CD14-positive monocyte (primary cell): ENCODE measurements around the gene SLU7. TPM values are rescaled to one million over a fixed set of nuclear protein-coding genes. Genes with fewer than 3 reads are reported as not detected.

ENCODE experiments used
- DNase-seq, 3 donors: peaks; one replicate each; pipeline ENCODE4 v3.0.0-alpha.2; 2011 to 2022
- H2AFZ ChIP-seq: 2 replicates; pipeline ENCODE4 v1.6.0; 2012; ENCODE audit warnings: mild to moderate bottlenecking, low read depth, low read length, inconsistent platforms; ENCODE audit not compliant: insufficient read depth, poor library complexity, severe bottlenecking
- H3K27ac ChIP-seq, 2 donors: 1 replicate in 1 of 2; 2 replicates in 1 of 2; pipeline ENCODE4 v1.5.1; 2012 to 2013; ENCODE audit warnings: low read length in 2 of 2, control low read depth in 1 of 2, inconsistent platforms in 1 of 2, low read depth in 1 of 2, mild to moderate bottlenecking in 1 of 2
- H3K27me3 ChIP-seq, 2 donors: one replicate each; pipeline versions ENCODE4 v1.6.0 to v1.6.1; 2011 to 2013; ENCODE audit warnings: low read length in 2 of 2; ENCODE audit not compliant: control insufficient read depth in 2 of 2, insufficient read depth in 2 of 2
- H3K36me3 ChIP-seq, 2 donors: replicated peaks in 1 of 2; 1 replicate in 1 of 2; 2 replicates in 1 of 2; pipeline versions ENCODE4 v1.5.1 to v1.6.1; 2012 to 2013; ENCODE audit warnings: low read length in 2 of 2, control low read depth in 1 of 2, inconsistent platforms in 1 of 2, mild to moderate bottlenecking in 1 of 2; ENCODE audit not compliant: insufficient read depth in 2 of 2, control insufficient read depth in 1 of 2
- H3K4me1 ChIP-seq, 2 donors: 1 replicate in 1 of 2; 2 replicates in 1 of 2; pipeline versions ENCODE4 v1.5.1 to v1.6.1; 2012 to 2013; ENCODE audit warnings: low read length in 2 of 2, control low read depth in 1 of 2, inconsistent platforms in 1 of 2, mild to moderate bottlenecking in 1 of 2, moderate library complexity in 1 of 2; ENCODE audit not compliant: insufficient read depth in 2 of 2, control insufficient read depth in 1 of 2
- H3K4me2 ChIP-seq: replicated peaks from 2 replicates; pipeline ENCODE3; 2012; ENCODE audit warnings: low read length, moderate library complexity, mild to moderate bottlenecking; ENCODE audit not compliant: poor library complexity, severe bottlenecking; ENCODE audit errors: extremely low read depth
- H3K4me3 ChIP-seq, 3 experiments: fragments of 200-600 bp in 1 of 3; sonication (generic) in 1 of 3; replicated peaks in 1 of 3; 1 replicate in 2 of 3; 2 replicates in 1 of 3; pipeline ENCODE4 v1.5.1; 2011 to 2013; ENCODE audit warnings: low read length in 3 of 3, mild to moderate bottlenecking in 3 of 3, control low read depth in 2 of 3, low read depth in 2 of 3, inconsistent platforms in 1 of 3, moderate library complexity in 1 of 3
- H3K79me2 ChIP-seq: 2 replicates; pipeline ENCODE4 v1.6.0; 2012; ENCODE audit warnings: mild to moderate bottlenecking, control low read depth, inconsistent platforms, low read length, moderate library complexity; ENCODE audit not compliant: insufficient read depth
- H3K9ac ChIP-seq: 2 replicates; pipeline ENCODE4 v1.6.0; 2017; ENCODE audit warnings: low read length, mild to moderate bottlenecking; ENCODE audit not compliant: insufficient read depth, poor library complexity, severe bottlenecking
- H3K9me3 ChIP-seq, 2 donors: replicated peaks in 1 of 2; 1 replicate in 1 of 2; 2 replicates in 1 of 2; pipeline versions ENCODE4 v1.5.1 to v1.6.1; 2012 to 2013; ENCODE audit warnings: low read length in 2 of 2, control low read depth in 1 of 2; ENCODE audit not compliant: control insufficient read depth in 1 of 2, insufficient read depth in 1 of 2
- H4K20me1 ChIP-seq: 2 replicates; pipeline ENCODE4 v1.6.0; 2012; ENCODE audit warnings: mild to moderate bottlenecking, low read length, control low read depth, moderate library complexity; ENCODE audit not compliant: insufficient read depth
- H3K27ac Mint-ChIP-seq, 7 donors: one replicate each; pipeline ENCODE4 v1.8.0; 2020; ENCODE audit warnings: mild to moderate bottlenecking in 7 of 7, mixed read lengths in 7 of 7, moderate library complexity in 6 of 7, inconsistent platforms in 2 of 7
- H3K27me3 Mint-ChIP-seq, 3 donors: one replicate each; pipeline ENCODE4 v1.8.0; 2021 to 2022; ENCODE audit warnings: low read depth in 3 of 3, mild to moderate bottlenecking in 3 of 3, mixed read lengths in 3 of 3, moderate library complexity in 3 of 3, inconsistent platforms in 1 of 3
- H3K36me3 Mint-ChIP-seq, 2 donors: one replicate each; pipeline ENCODE4 v1.8.0; 2020; ENCODE audit warnings: mixed read lengths in 2 of 2, inconsistent platforms in 1 of 2, mild to moderate bottlenecking in 1 of 2
- H3K4me1 Mint-ChIP-seq: one replicate; pipeline ENCODE4 v1.8.0; 2020; ENCODE audit warnings: mild to moderate bottlenecking, mixed read lengths
- H3K4me3 Mint-ChIP-seq, 2 donors: one replicate each; pipeline ENCODE4 v1.8.0; 2020; ENCODE audit warnings: mild to moderate bottlenecking in 2 of 2, mixed read lengths in 2 of 2, moderate library complexity in 1 of 2
- H3K9me3 Mint-ChIP-seq, 7 donors: one replicate each; pipeline ENCODE4 v1.8.0; 2020 to 2022; ENCODE audit warnings: mixed read lengths in 7 of 7, mild to moderate bottlenecking in 6 of 7, moderate library complexity in 6 of 7, inconsistent platforms in 2 of 7
- CTCF ChIP-seq: fragments of 200-600 bp; IDR thresholded peaks from one replicate; pipeline ENCODE4 v1.8.0; 2022; ENCODE audit warnings: antibody characterized with exemption, mild to moderate bottlenecking
- WGBS: methylation state at CpG from one replicate; pipeline ENCODE4 v1.1.5; 2013; ENCODE audit warnings: missing lambda C conversion rate; ENCODE audit not compliant: insufficient coverage; 5-methylcytosine and 5-hydroxymethylcytosine counted together
- intact Hi-C, 2 donors: fragments of 100-400 bp; cut with micrococcal nuclease; formaldehyde crosslinking; loops; one replicate each; pipeline versions ENCODE4 v1.15.0 to v1.15.1; 2023
- polyA plus RNA-seq, 3 donors: library from polyadenylated mRNA; depleted of rRNA in 1 of 3; unstranded in 2 of 3; stranded (reverse) in 1 of 3; fragments of 300-500 nt in 2 of 3; fragments of >200 nt in 1 of 3; fragmentation: Illumina TruSeq in 2 of 3; gene quantifications; 1 replicate in 2 of 3; 2 replicates in 1 of 3; pipeline ENCODE4 v1.2.3, GENCODE V29; 2012 to 2021

Gene SLU7
- polyA plus RNA-seq, 3 donors = 38.4 to 61.6 (median 42.3) TPM

GRCh38 chr5:160460377-160461049, 41.6 kb upstream of the SLU7 start:
- Histone ChIP-seq H3K27ac (no peak overlapping the region), H2AFZ (no peak overlapping the region), H3K4me2 (no peak overlapping the region), H3K4me1 (no peaks in the 10 kb centered on the region), H3K36me3 (no peaks in the 10 kb centered on the region), H3K9me3 (no peaks in the 10 kb centered on the region), H3K4me3 (no peak overlapping the region), H3K9ac (no peak overlapping the region), H4K20me1 (no peaks in the 10 kb centered on the region), H3K79me2 (no peaks in the 10 kb centered on the region), H3K27me3 (no peaks in the 10 kb centered on the region)
- peaks cover 0 to 2% (median 0%) of the 10 kb centered on the region in 7 donors for H3K9me3 Mint-ChIP-seq
- no peak for TF ChIP-seq CTCF
- peaks cover 0 to 2% (median 2%) of the 10 kb centered on the region in 3 donors for H3K27me3 Mint-ChIP-seq
- WGBS = no CpG with 5 or more reads among the region's 4 CpGs
- intact Hi-C loops = no loop called here
- peaks cover under 1% of the 10 kb centered on the region for H3K4me1 Mint-ChIP-seq
- no peak overlapping the region for H3K4me3 Mint-ChIP-seq
- no peak overlapping the region for H3K27ac Mint-ChIP-seq
- DNase-seq = no peak
- no peaks in the 10 kb centered on the region for H3K36me3 Mint-ChIP-seq

GRCh38 chr5:160458806-160459800, 40.2 kb upstream of the SLU7 start:
- Histone ChIP-seq H3K4me1 (no peaks in the 10 kb centered on the region), H3K9me3 (no peaks in the 10 kb centered on the region), H2AFZ (no peak overlapping the region), H3K36me3 (no peaks in the 10 kb centered on the region), H3K79me2 (no peaks in the 10 kb centered on the region), H3K27me3 (no peaks in the 10 kb centered on the region), H4K20me1 (no peaks in the 10 kb centered on the region), H3K4me2 (no peak overlapping the region), H3K9ac (no peak overlapping the region), H3K27ac (no peak overlapping the region), H3K4me3 (no peak overlapping the region)
- Mint-ChIP-seq H3K4me1 (peaks cover 3% of the 10 kb centered on the region), H3K27me3 (peaks cover 3 to 10% (median 6%) of the 10 kb centered on the region in 3 donors), H3K4me3 (no peak overlapping the region), H3K27ac (no peak overlapping the region), H3K36me3 (no peaks in the 10 kb centered on the region), H3K9me3 (peaks cover 0 to 2% (median 0%) of the 10 kb centered on the region in 7 donors)
- no peak for DNase-seq
- no peak for TF ChIP-seq CTCF
- intact Hi-C loops = no loop called here
- WGBS = no CpG with 5 or more reads among the region's 8 CpGs
